Measurements from ENCODE around the gene GFOD1. TPM values are rescaled to one million over a fixed set of nuclear protein-coding genes. Genes with fewer than 3 reads are reported as not detected.

The GFOD1 gene
- total and polyA plus RNA-seq, 10 of the 15 experiments (the other 5 are each of a cell fraction or from before 2014, with no cell fraction given): 6.5 to 41.4 (median 16.0) TPM

GRCh38 chr6:13445744-13446115, 41.7 kb downstream of the GFOD1 start (continued):
- TF ChIP-seq HSF1 (IDR thresholded peaks at IDR 0.05; ENCODE audit: low read depth, low read length) (no peak), SKIL (IDR thresholded peaks at IDR 0.05; ENCODE audit: low read depth, poor library complexity, severe bottlenecking) (no peak), SUPT20H (IDR thresholded peaks at IDR 0.05; ENCODE audit: borderline replicate concordance, control insufficient read depth, low read depth, low read length) (no peak), MEF2B (IDR thresholded peaks at IDR 0.05; ENCODE audit: partially characterized antibody, poor library complexity, severe bottlenecking) (no peak), ZBTB4 (CRISPR knock-in tag; IDR thresholded peaks at IDR 0.05) (no peak), CEBPB (IDR thresholded peaks at IDR 0.05; ENCODE audit: borderline replicate concordance in 1 of 2, low read depth in 2 of 2, low read length in 2 of 2) (no peak)

Measured in GM12878 (cell line).